ENCODE data around the gene SSBP3. TPM values are rescaled to one million over a fixed set of nuclear protein-coding genes. Genes with fewer than 3 reads are reported as not detected.

Gene SSBP3
- total RNA-seq, 1 experiment from 2014 or later = 26.5 TPM

GRCh38 chr1:54323324-54323739, 82.9 kb downstream of the SSBP3 start:
- Histone ChIP-seq H3K4me2 (no peak overlapping the region), H3K9me3 (ENCODE audit: insufficient read depth, low read depth) (no peaks in the 10 kb centered on the region), H2AFZ (no peak overlapping the region), H3K27me3 (ENCODE audit: insufficient read depth, low read depth) (no peaks in the 10 kb centered on the region), H3K4me3 (no peak overlapping the region), H3K27ac (no peak overlapping the region), H3K79me2 (ENCODE audit: low read depth) (no peaks in the 10 kb centered on the region), H3K9me2 (ENCODE audit: insufficient read depth) (no peaks in the 10 kb centered on the region), H3K36me3 (ENCODE audit: low read depth) (no peaks in the 10 kb centered on the region), H3F3A (ENCODE audit: insufficient read depth, low read depth) (no peaks in the 10 kb centered on the region), H3K4me1 (replicated peaks; ENCODE audit: insufficient read depth) (no peaks in the 10 kb centered on the region), H4K20me1 (ENCODE audit: insufficient read depth) (no peaks in the 10 kb centered on the region; the same call in 1 of the 2 replicates)
- POLR2A ChIA-PET (ENCODE audit: unreplicated experiment) = interaction anchor here (0.6 kb wide), 1 partner anchor 1281 kb away, joined by 3 read pairs; no protein-coding TSS in a partner anchor
- no TSS peak for BruUV-seq (replicated peaks)
- TF ChIP-seq, protein P1, sequence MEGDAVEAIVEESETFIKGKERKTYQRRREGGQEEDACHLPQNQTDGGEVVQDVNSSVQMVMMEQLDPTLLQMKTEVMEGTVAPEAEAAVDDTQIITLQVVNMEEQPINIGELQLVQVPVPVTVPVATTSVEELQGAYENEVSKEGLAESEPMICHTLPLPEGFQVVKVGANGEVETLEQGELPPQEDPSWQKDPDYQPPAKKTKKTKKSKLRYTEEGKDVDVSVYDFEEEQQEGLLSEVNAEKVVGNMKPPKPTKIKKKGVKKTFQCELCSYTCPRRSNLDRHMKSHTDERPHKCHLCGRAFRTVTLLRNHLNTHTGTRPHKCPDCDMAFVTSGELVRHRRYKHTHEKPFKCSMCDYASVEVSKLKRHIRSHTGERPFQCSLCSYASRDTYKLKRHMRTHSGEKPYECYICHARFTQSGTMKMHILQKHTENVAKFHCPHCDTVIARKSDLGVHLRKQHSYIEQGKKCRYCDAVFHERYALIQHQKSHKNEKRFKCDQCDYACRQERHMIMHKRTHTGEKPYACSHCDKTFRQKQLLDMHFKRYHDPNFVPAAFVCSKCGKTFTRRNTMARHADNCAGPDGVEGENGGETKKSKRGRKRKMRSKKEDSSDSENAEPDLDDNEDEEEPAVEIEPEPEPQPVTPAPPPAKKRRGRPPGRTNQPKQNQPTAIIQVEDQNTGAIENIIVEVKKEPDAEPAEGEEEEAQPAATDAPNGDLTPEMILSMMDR (conservative IDR thresholded peaks at IDR 0.05) = no peak
- no peak for TF ChIP-seq EZH2 (IDR thresholded peaks at IDR 0.05; ENCODE audit: low read depth)
- intact Hi-C loops (cut with micrococcal nuclease; ENCODE audit: unreplicated experiment) = loop anchor here (5.0 kb wide), 1 partner anchor 164 kb away; no protein-coding TSS in a partner anchor
- DNase-seq = peak in 1 of 2 experiments; percentile 18
- CTCF ChIA-PET = no interaction called here

- H3K9me2 ChIP-seq (ENCODE audit: insufficient read depth) = no peaks in the 10 kb centered on the region
- H3K4me3 ChIP-seq = no peak overlapping the region
- H3K79me2 ChIP-seq (ENCODE audit: low read depth) = no peaks in the 10 kb centered on the region
- H3K4me2 ChIP-seq = no peak overlapping the region
- no peaks in the 10 kb centered on the region; the same call in 1 of the 2 replicates for H4K20me1 ChIP-seq (ENCODE audit: insufficient read depth)
- BruUV-seq (replicated peaks) = no TSS peak
- no peaks in the 10 kb centered on the region for H3K9me3 ChIP-seq (ENCODE audit: insufficient read depth, low read depth)
- no peak overlapping the region for H3K27ac ChIP-seq
- ChIA-PET POLR2A (ENCODE audit: unreplicated experiment) (no interaction called here), CTCF (no interaction called here)
- H3K4me1 ChIP-seq (replicated peaks; ENCODE audit: insufficient read depth) = no peaks in the 10 kb centered on the region
- no peaks in the 10 kb centered on the region for H3F3A ChIP-seq (ENCODE audit: insufficient read depth, low read depth)
- no peak overlapping the region for H2AFZ ChIP-seq
- no peak for DNase-seq
- no peaks in the 10 kb centered on the region for H3K27me3 ChIP-seq (ENCODE audit: insufficient read depth, low read depth)
- H3K36me3 ChIP-seq (ENCODE audit: low read depth) = no peaks in the 10 kb centered on the region
- TF ChIP-seq, protein P1 (conservative IDR thresholded peaks at IDR 0.05) = no peak
- TF ChIP-seq EZH2 (IDR thresholded peaks at IDR 0.05; ENCODE audit: low read depth) = no peak
- intact Hi-C loops (cut with micrococcal nuclease; ENCODE audit: unreplicated experiment) = loop anchor here (10.0 kb wide), 1 partner anchor 86 kb away; the partner anchor contains the start of gene SSBP3
Measured at GRCh38 chr1:54318246-54318814, 87.9 kb downstream of the SSBP3 start.

- no peak for DNase-seq
- no peak overlapping the region for H2AFZ ChIP-seq
- H3K27me3 ChIP-seq (ENCODE audit: insufficient read depth, low read depth) = no peaks in the 10 kb centered on the region
- H3K36me3 ChIP-seq (ENCODE audit: low read depth) = no peaks in the 10 kb centered on the region
- H3F3A ChIP-seq (ENCODE audit: insufficient read depth, low read depth) = no peaks in the 10 kb centered on the region
- H3K9me2 ChIP-seq (ENCODE audit: insufficient read depth) = no peaks in the 10 kb centered on the region
- H3K4me3 ChIP-seq = no peak overlapping the region
- ChIA-PET CTCF (no interaction called here), POLR2A (ENCODE audit: unreplicated experiment) (no interaction called here)
- no peak for TF ChIP-seq EZH2 (IDR thresholded peaks at IDR 0.05; ENCODE audit: low read depth)
- TF ChIP-seq, protein P1 (conservative IDR thresholded peaks at IDR 0.05) = no peak
- no peaks in the 10 kb centered on the region for H3K9me3 ChIP-seq (ENCODE audit: insufficient read depth, low read depth)
- H3K4me1 ChIP-seq (replicated peaks; ENCODE audit: insufficient read depth) = no peaks in the 10 kb centered on the region
- no peaks in the 10 kb centered on the region for H4K20me1 ChIP-seq (ENCODE audit: insufficient read depth)
- no TSS peak for BruUV-seq (replicated peaks)
- intact Hi-C loops (cut with micrococcal nuclease; ENCODE audit: unreplicated experiment) = loop anchor here (10.0 kb wide), 1 partner anchor 88 kb away; the partner anchor contains the start of gene SSBP3
- H3K27ac ChIP-seq = no peak overlapping the region
- H3K79me2 ChIP-seq (ENCODE audit: low read depth) = no peaks in the 10 kb centered on the region
- no peak overlapping the region for H3K4me2 ChIP-seq
Measured at GRCh38 chr1:54317084-54317483, 89.1 kb downstream of the SSBP3 start.
